ENCODE data around the gene MB21D2.
A peak's percentile ranks its signal among the peaks of the same experiment; 100 is the strongest.

MB21D2 gene

GRCh38 chr3:192812743-192813383 is 104.8 kb downstream of the MB21D2 start:
- CTCF ChIA-PET = interaction anchor here (0.6 to 13.7 kb wide), 17 partner anchors 9 to 760 kb away, joined by 3 to 255 read pairs (median 3); no protein-coding TSS in a partner anchor
- no peak overlapping the region for H3K27ac ChIP-seq (ENCODE audit: insufficient read depth in 1 of 2, low read depth in 1 of 2, low read length in 2 of 2, poor library complexity in 1 of 2, severe bottlenecking in 2 of 2)
- whole genome bisulfite sequencing (ENCODE audit: insufficient coverage) = 0% methylated on average over 2 of the region's 4 CpGs
- DNase-seq = peak; percentile 65 to 82 (median 69)
- H3K4me3 ChIP-seq (ENCODE audit: control insufficient read depth in 1 of 7, extremely low read depth in 1 of 7, insufficient read depth in 4 of 7, low read depth in 2 of 7, low read length in 6 of 7) = no peak overlapping the region
- no peaks in the 10 kb centered on the region for H3K36me3 ChIP-seq (ENCODE audit: control insufficient read depth in 4 of 4, insufficient read depth in 4 of 4, low read length in 3 of 4)
- POLR2A ChIA-PET = no interaction called here
- H3K4me1 ChIP-seq (ENCODE audit: control extremely low read depth in 1 of 4, control insufficient read depth in 4 of 4, insufficient read depth in 4 of 4, low read length in 3 of 4) = no peaks in the 10 kb centered on the region
- H3K9me3 ChIP-seq (ENCODE audit: control extremely low read depth in 1 of 5, control insufficient read depth in 4 of 5, insufficient read depth in 2 of 5, low read depth in 1 of 5, low read length in 4 of 5) = no peaks in the 10 kb centered on the region
- peaks cover 0 to 5% (median 1%) of the 10 kb centered on the region in 5 experiments for H3K27me3 ChIP-seq (replicated peaks in 2 of 5; ENCODE audit: control insufficient read depth in 4 of 5, insufficient read depth in 5 of 5, low read length in 4 of 5)

GRCh38 chr3:192805711-192806110 is 111.9 kb downstream of the MB21D2 start:
- peaks cover 0 to 4% (median 0%) of the 10 kb centered on the region in 5 experiments for H3K27me3 ChIP-seq (replicated peaks in 2 of 5; ENCODE audit: control insufficient read depth in 4 of 5, insufficient read depth in 5 of 5, low read length in 4 of 5)
- DNase-seq = no peak
- no peak overlapping the region for H3K4me3 ChIP-seq (ENCODE audit: control insufficient read depth in 1 of 7, extremely low read depth in 1 of 7, insufficient read depth in 4 of 7, low read depth in 2 of 7, low read length in 6 of 7)
- ChIA-PET CTCF (interaction anchor here (0.9 to 7.2 kb wide), 4 partner anchors 8 to 618 kb away, joined by 3 to 56 read pairs (median 11); no protein-coding TSS in a partner anchor), POLR2A (no interaction called here)
- no peaks in the 10 kb centered on the region for H3K9me3 ChIP-seq (ENCODE audit: control extremely low read depth in 1 of 5, control insufficient read depth in 4 of 5, insufficient read depth in 2 of 5, low read depth in 1 of 5, low read length in 4 of 5)
- no peak overlapping the region for H3K27ac ChIP-seq (ENCODE audit: insufficient read depth in 1 of 2, low read depth in 1 of 2, low read length in 2 of 2, poor library complexity in 1 of 2, severe bottlenecking in 2 of 2)
- H3K4me1 ChIP-seq (ENCODE audit: control extremely low read depth in 1 of 4, control insufficient read depth in 4 of 4, insufficient read depth in 4 of 4, low read length in 3 of 4) = no peaks in the 10 kb centered on the region
- 73% methylated on average over 2 of the region's 6 CpGs for WGBS (ENCODE audit: insufficient coverage)
- no peaks in the 10 kb centered on the region for H3K36me3 ChIP-seq (ENCODE audit: control insufficient read depth in 4 of 4, insufficient read depth in 4 of 4, low read length in 3 of 4)

GRCh38 chr3:192804502-192804901 is 113.2 kb downstream of the MB21D2 start:
- no peak overlapping the region for H3K27ac ChIP-seq (ENCODE audit: insufficient read depth in 1 of 2, low read depth in 1 of 2, low read length in 2 of 2, poor library complexity in 1 of 2, severe bottlenecking in 2 of 2)
- H3K4me1 ChIP-seq (ENCODE audit: control extremely low read depth in 1 of 4, control insufficient read depth in 4 of 4, insufficient read depth in 4 of 4, low read length in 3 of 4) = no peaks in the 10 kb centered on the region
- H3K36me3 ChIP-seq (ENCODE audit: control insufficient read depth in 4 of 4, insufficient read depth in 4 of 4, low read length in 3 of 4) = no peaks in the 10 kb centered on the region
- ChIA-PET POLR2A (no interaction called here), CTCF (interaction anchor here (1.2 to 7.2 kb wide), 4 partner anchors 9 to 337 kb away, joined by 4 to 75 read pairs (median 38); no protein-coding TSS in a partner anchor)
- no peaks in the 10 kb centered on the region for H3K9me3 ChIP-seq (ENCODE audit: control extremely low read depth in 1 of 5, control insufficient read depth in 4 of 5, insufficient read depth in 2 of 5, low read depth in 1 of 5, low read length in 4 of 5)
- peaks cover 0 to 4% (median 0%) of the 10 kb centered on the region in 5 experiments for H3K27me3 ChIP-seq (replicated peaks in 2 of 5; ENCODE audit: control insufficient read depth in 4 of 5, insufficient read depth in 5 of 5, low read length in 4 of 5)
- WGBS (ENCODE audit: insufficient coverage) = 100% methylated on average over 1 of the region's 2 CpGs
- no peak overlapping the region for H3K4me3 ChIP-seq (ENCODE audit: control insufficient read depth in 1 of 7, extremely low read depth in 1 of 7, insufficient read depth in 4 of 7, low read depth in 2 of 7, low read length in 6 of 7)
- no peak for DNase-seq

GRCh38 chr3:192802957-192803899 is 114.4 kb downstream of the MB21D2 start:
- DNase-seq = peak; percentile 54 to 77 (median 70)
- H3K27ac ChIP-seq (ENCODE audit: insufficient read depth in 1 of 2, low read depth in 1 of 2, low read length in 2 of 2, poor library complexity in 1 of 2, severe bottlenecking in 2 of 2) = no peak overlapping the region
- peaks cover 0 to 4% (median 0%) of the 10 kb centered on the region in 5 experiments for H3K27me3 ChIP-seq (replicated peaks in 2 of 5; ENCODE audit: control insufficient read depth in 4 of 5, insufficient read depth in 5 of 5, low read length in 4 of 5)
- CTCF ChIA-PET = interaction anchor here (1.0 to 7.2 kb wide), 7 partner anchors 10 to 340 kb away, joined by 3 to 75 read pairs (median 5); no protein-coding TSS in a partner anchor
- H3K4me3 ChIP-seq (ENCODE audit: control insufficient read depth in 1 of 7, extremely low read depth in 1 of 7, insufficient read depth in 4 of 7, low read depth in 2 of 7, low read length in 6 of 7) = no peak overlapping the region
- POLR2A ChIA-PET = no interaction called here
- WGBS (ENCODE audit: insufficient coverage) = 79% methylated on average over 4 of the region's 7 CpGs
- H3K36me3 ChIP-seq (ENCODE audit: control insufficient read depth in 4 of 4, insufficient read depth in 4 of 4, low read length in 3 of 4) = no peaks in the 10 kb centered on the region
- H3K9me3 ChIP-seq (ENCODE audit: control extremely low read depth in 1 of 5, control insufficient read depth in 4 of 5, insufficient read depth in 2 of 5, low read depth in 1 of 5, low read length in 4 of 5) = no peaks in the 10 kb centered on the region
- H3K4me1 ChIP-seq (ENCODE audit: control extremely low read depth in 1 of 4, control insufficient read depth in 4 of 4, insufficient read depth in 4 of 4, low read length in 3 of 4) = no peaks in the 10 kb centered on the region

GRCh38 chr3:192801985-192802384 is 115.7 kb downstream of the MB21D2 start:
- CTCF ChIA-PET = interaction anchor here (0.7 to 7.2 kb wide), 5 partner anchors 12 to 757 kb away, joined by 3 to 75 read pairs (median 4); no protein-coding TSS in a partner anchor
- no peaks in the 10 kb centered on the region for H3K9me3 ChIP-seq (ENCODE audit: control extremely low read depth in 1 of 5, control insufficient read depth in 4 of 5, insufficient read depth in 2 of 5, low read depth in 1 of 5, low read length in 4 of 5)
- POLR2A ChIA-PET = no interaction called here
- no peaks in the 10 kb centered on the region for H3K36me3 ChIP-seq (ENCODE audit: control insufficient read depth in 4 of 4, insufficient read depth in 4 of 4, low read length in 3 of 4)
- H3K27ac ChIP-seq (ENCODE audit: insufficient read depth in 1 of 2, low read depth in 1 of 2, low read length in 2 of 2, poor library complexity in 1 of 2, severe bottlenecking in 2 of 2) = no peak overlapping the region
- no peak overlapping the region for H3K4me3 ChIP-seq (ENCODE audit: control insufficient read depth in 1 of 7, extremely low read depth in 1 of 7, insufficient read depth in 4 of 7, low read depth in 2 of 7, low read length in 6 of 7)
- peaks cover 0 to 4% (median 0%) of the 10 kb centered on the region in 5 experiments for H3K27me3 ChIP-seq (replicated peaks in 2 of 5; ENCODE audit: control insufficient read depth in 4 of 5, insufficient read depth in 5 of 5, low read length in 4 of 5)
- no peaks in the 10 kb centered on the region for H3K4me1 ChIP-seq (ENCODE audit: control extremely low read depth in 1 of 4, control insufficient read depth in 4 of 4, insufficient read depth in 4 of 4, low read length in 3 of 4)
- WGBS (ENCODE audit: insufficient coverage) = 93% methylated on average over 5 of the region's 5 CpGs
- DNase-seq = no peak

GRCh38 chr3:192799721-192800120 is 117.9 kb downstream of the MB21D2 start:
- no peak overlapping the region for H3K4me3 ChIP-seq (ENCODE audit: control insufficient read depth in 1 of 7, extremely low read depth in 1 of 7, insufficient read depth in 4 of 7, low read depth in 2 of 7, low read length in 6 of 7)
- peaks cover 0 to under 1% (median 0%) of the 10 kb centered on the region in 5 experiments for H3K27me3 ChIP-seq (replicated peaks in 2 of 5; ENCODE audit: control insufficient read depth in 4 of 5, insufficient read depth in 5 of 5, low read length in 4 of 5)
- H3K4me1 ChIP-seq (ENCODE audit: control extremely low read depth in 1 of 4, control insufficient read depth in 4 of 4, insufficient read depth in 4 of 4, low read length in 3 of 4) = no peaks in the 10 kb centered on the region
- no peaks in the 10 kb centered on the region for H3K36me3 ChIP-seq (ENCODE audit: control insufficient read depth in 4 of 4, insufficient read depth in 4 of 4, low read length in 3 of 4)
- ChIA-PET POLR2A (no interaction called here), CTCF (interaction anchor here (7.2 kb wide), 1 partner anchor 14 kb away, joined by 56 read pairs; no protein-coding TSS in a partner anchor)
- H3K9me3 ChIP-seq (ENCODE audit: control extremely low read depth in 1 of 5, control insufficient read depth in 4 of 5, insufficient read depth in 2 of 5, low read depth in 1 of 5, low read length in 4 of 5) = no peaks in the 10 kb centered on the region
- no peak for DNase-seq
- 100% methylated on average over 2 of the region's 2 CpGs for WGBS (ENCODE audit: insufficient coverage)
- H3K27ac ChIP-seq (ENCODE audit: insufficient read depth in 1 of 2, low read depth in 1 of 2, low read length in 2 of 2, poor library complexity in 1 of 2, severe bottlenecking in 2 of 2) = no peak overlapping the region

All from common myeloid progenitor, CD34-positive (primary cell).